ENCODE data around the gene SELENOM.

DNA sequence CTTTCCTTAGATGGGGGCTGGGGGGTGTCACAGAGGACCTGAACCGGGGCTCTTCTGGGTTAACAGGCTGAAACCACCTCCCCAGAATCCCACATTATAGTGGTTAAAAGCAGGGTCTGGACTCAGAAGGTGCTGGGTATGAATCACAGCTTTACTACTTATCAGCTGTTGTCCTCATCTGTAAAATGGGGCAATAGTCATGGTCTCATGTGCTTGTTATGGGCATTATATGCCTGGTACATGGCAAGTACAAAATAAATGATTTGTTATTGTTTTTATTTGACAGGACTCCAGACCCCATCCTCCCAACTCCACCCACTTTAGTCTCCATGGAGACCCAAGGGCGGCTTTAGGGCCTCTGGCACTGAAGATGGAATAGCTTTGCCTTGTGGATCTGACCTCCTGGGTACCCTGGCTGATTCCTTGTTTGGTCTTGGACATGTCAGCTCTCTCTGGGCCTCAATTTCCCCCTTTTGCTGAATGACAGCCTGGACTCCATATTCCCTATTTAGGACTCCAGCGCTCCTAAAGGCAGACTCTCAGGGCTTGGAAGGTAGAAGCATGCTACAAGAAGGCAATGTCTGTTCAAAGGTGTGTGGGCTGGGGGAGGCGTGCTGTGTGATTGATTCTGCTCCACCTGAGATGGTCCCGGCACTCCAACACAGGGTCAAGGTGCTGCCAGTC, 27.1 kb downstream of the SELENOM start:
- no peak for TF ChIP-seq CTCF (IDR thresholded peaks at IDR 0.05)
- TF ChIP-seq EZH2 (IDR thresholded peaks at IDR 0.05; ENCODE audit: borderline replicate concordance, insufficient read depth, low read depth, low read length, poor library complexity, severe bottlenecking), result no peak
